HCT116 (cell line): ENCODE data around the gene ALDH1L1. TPM values are rescaled to one million over a fixed set of nuclear protein-coding genes. Genes with fewer than 3 reads are reported as not detected.

ENCODE experiments used
- ATAC-seq: fragments of 200-7000 bp; cut with Tn5 transposase; 2 replicates; pipeline ENCODE4 v1.9.1; 2020; ENCODE audit warnings: mild to moderate bottlenecking, moderate library complexity
- BruUV-seq: library from RNA; stranded (reverse); fragments of 400-500 nt; replicated peaks from 2 replicates; lab custom pipeline; 2021; lab: Mats Ljungman, UMichigan
- CTCF ChIA-PET: fragments of 300-600 bp; sonication (Branson Sonifier 250); formaldehyde crosslinking; loops from one replicate; lab custom pipeline; 2021; ENCODE audit warnings: antibody characterized with exemption; lab: Charles Lee
- POLR2A ChIA-PET: fragments of 300-600, 350-600 bp; sonication (Branson Sonifier 250); formaldehyde crosslinking; loops from one replicate; lab custom pipeline; 2021; ENCODE audit warnings: antibody characterized with exemption; lab: Charles Lee
- RAD21 ChIA-PET, 2 experiments: fragments of 300-600 bp; sonication (Branson Sonifier 250); formaldehyde crosslinking; loops; one replicate each; lab custom pipeline; 2023; ENCODE audit warnings: low total read pairs in 2 of 2; ENCODE audit not compliant: uncharacterized antibody in 2 of 2, unreplicated experiment in 2 of 2, low non-redundant PET in 1 of 2; lab: Charles Lee
- DNase-seq: peaks from one replicate; pipeline ENCODE4 v3.0.0-alpha.2; 2010; ENCODE audit warnings: low read depth, low spot score
- H2AFZ ChIP-seq: fragments of 200-600 bp; shearing (Covaris generic), sonication (generic); 2 replicates; pipeline ENCODE4 v1.6.1; 2017; ENCODE audit warnings: low read depth, mixed run types, mixed read lengths, antibody characterized with exemption, low read length; ENCODE audit not compliant: poor library complexity, severe bottlenecking
- H3K27ac ChIP-seq: 2 replicates; pipeline ENCODE4 v1.5.1; 2012; ENCODE audit warnings: low read depth, low read length
- H3K27me3 ChIP-seq: fragments of 200-600 bp; sonication (generic); 2 replicates; pipeline ENCODE4 v1.6.1; 2016; ENCODE audit warnings: mixed run types, low read length, mixed read lengths; ENCODE audit not compliant: insufficient read depth
- H3K36me3 ChIP-seq, 2 experiments: fragments of 200-500 bp in 1 of 2; fragments of 200-600 bp in 1 of 2; sonication (Bioruptor generic) in 1 of 2; sonication (generic) in 1 of 2; 2 replicates each; pipeline versions ENCODE4 v1.5.1 to v1.6.1; 2014 to 2016; ENCODE audit warnings: low read length in 2 of 2, inconsistent platforms in 1 of 2, mixed read lengths in 1 of 2, mixed run types in 1 of 2; ENCODE audit not compliant: insufficient read depth in 2 of 2, control insufficient read depth in 1 of 2
- H3K4me1 ChIP-seq, 2 experiments: fragments of 200-600 bp in 1 of 2; sonication (generic) in 1 of 2; 2 replicates each; pipeline versions ENCODE4 v1.5.1 to v1.6.1; 2012 to 2017; ENCODE audit warnings: low read length in 2 of 2, inconsistent platforms in 1 of 2, mild to moderate bottlenecking in 1 of 2, mixed read lengths in 1 of 2, mixed run types in 1 of 2, moderate library complexity in 1 of 2; ENCODE audit not compliant: insufficient read depth in 2 of 2, control insufficient read depth in 1 of 2
- H3K4me2 ChIP-seq: fragments of 200-600 bp; sonication (generic); 2 replicates; pipeline ENCODE4 v1.6.1; 2017; ENCODE audit warnings: mixed run types, low read length, mixed read lengths
- H3K4me3 ChIP-seq, 2 experiments: fragments of 200-600 bp in 1 of 2; sonication (generic) in 1 of 2; replicated peaks in 1 of 2; 2 replicates each; pipeline ENCODE4 v1.5.1; 2011 to 2016; ENCODE audit warnings: low read length in 2 of 2, control low read depth in 1 of 2, low read depth in 1 of 2, mild to moderate bottlenecking in 1 of 2, mixed read lengths in 1 of 2, mixed run types in 1 of 2
- H3K79me2 ChIP-seq: fragments of 200-600 bp; sonication (generic); 2 replicates; pipeline ENCODE4 v1.6.1; 2017; ENCODE audit warnings: mild to moderate bottlenecking, mixed run types, low read length, moderate library complexity, mixed read lengths; ENCODE audit not compliant: insufficient read depth
- H3K9ac ChIP-seq: fragments of 200-600 bp; sonication (generic); 2 replicates; pipeline ENCODE4 v1.6.1; 2016; ENCODE audit warnings: low read length, mixed read lengths
- H3K9me2 ChIP-seq: fragments of 200-600 bp; sonication (generic), shearing (Covaris generic); 2 replicates; pipeline ENCODE4 v1.6.1; 2017; ENCODE audit warnings: mixed run types, mild to moderate bottlenecking, moderate library complexity; ENCODE audit not compliant: insufficient read depth
- H3K9me3 ChIP-seq, 2 experiments: fragments of 200-500 bp in 1 of 2; fragments of 200-600 bp in 1 of 2; sonication (Bioruptor generic) in 1 of 2; sonication (generic) in 1 of 2; 2 replicates each; pipeline ENCODE4 v1.6.1; 2014 to 2017; ENCODE audit warnings: low read length in 2 of 2, mixed read lengths in 2 of 2, inconsistent platforms in 1 of 2, low read depth in 1 of 2, mild to moderate bottlenecking in 1 of 2, mixed run types in 1 of 2, moderate library complexity in 1 of 2; ENCODE audit not compliant: control insufficient read depth in 1 of 2, insufficient read depth in 1 of 2
- H4K20me1 ChIP-seq: fragments of 200-600 bp; sonication (generic), shearing (Covaris generic); 2 replicates; pipeline ENCODE4 v1.6.1; 2017; ENCODE audit warnings: mixed run types, mild to moderate bottlenecking, moderate library complexity; ENCODE audit not compliant: insufficient read depth
- ATF3 ChIP-seq: IDR thresholded peaks from 2 replicates; pipeline ENCODE4 v1.6.1; 2012
- CBX3 ChIP-seq: IDR thresholded peaks from 2 replicates; pipeline ENCODE4 v1.6.1; 2012; ENCODE audit warnings: low read depth
- EGR1 ChIP-seq: IDR thresholded peaks from 2 replicates; pipeline ENCODE4 v1.6.1; 2012; ENCODE audit warnings: low read depth
- ELF1 ChIP-seq: IDR thresholded peaks from 2 replicates; pipeline ENCODE4 v1.6.1; 2012; ENCODE audit warnings: low read depth, borderline replicate concordance
- EZH2 ChIP-seq: fragments of 200-600 bp; sonication (generic); IDR thresholded peaks from 2 replicates; pipeline ENCODE4 v1.6.1; 2017; ENCODE audit warnings: antibody characterized with exemption, mixed run types
- EZH2phosphoT487 ChIP-seq: fragments of 200-600 bp; IDR thresholded peaks from 2 replicates; pipeline ENCODE4 v1.6.1; 2018; ENCODE audit warnings: antibody characterized with exemption, borderline replicate concordance
- FOSL1 ChIP-seq: IDR thresholded peaks from 2 replicates; pipeline ENCODE4 v1.6.1; 2012; ENCODE audit warnings: low read depth
- JUND ChIP-seq: IDR thresholded peaks from 2 replicates; pipeline ENCODE4 v1.6.1; 2012
- POLR2A ChIP-seq: IDR thresholded peaks from 2 replicates; pipeline ENCODE4 v1.7.0; 2011; ENCODE audit warnings: borderline replicate concordance; ENCODE audit not compliant: insufficient read depth, insufficient read length; ENCODE audit errors: extremely low read depth
- POLR2AphosphoS5 ChIP-seq: IDR thresholded peaks from 2 replicates; pipeline ENCODE4 v1.6.1; 2011; ENCODE audit warnings: mild to moderate bottlenecking, low read depth, low read length, moderate library complexity
- RAD21 ChIP-seq: IDR thresholded peaks from 2 replicates; pipeline ENCODE4 v1.6.1; 2012; ENCODE audit warnings: low read depth, mild to moderate bottlenecking
- SIN3A ChIP-seq: IDR thresholded peaks from 2 replicates; pipeline ENCODE4 v1.6.1; 2012; ENCODE audit warnings: low read depth
- SP1 ChIP-seq: IDR thresholded peaks from 2 replicates; pipeline ENCODE4 v1.6.1; 2012; ENCODE audit warnings: low read depth
- SRF ChIP-seq: IDR thresholded peaks from 2 replicates; pipeline ENCODE4 v1.6.1; 2012; ENCODE audit warnings: low read depth
- TCF7L2 ChIP-seq: IDR thresholded peaks from 2 replicates; pipeline ENCODE4 v1.7.0; 2011; ENCODE audit warnings: borderline replicate concordance, inconsistent platforms; ENCODE audit not compliant: insufficient read depth, insufficient read length; ENCODE audit errors: extremely low read depth
- ZBTB33 ChIP-seq: IDR thresholded peaks from 2 replicates; pipeline ENCODE4 v1.6.1; 2011; ENCODE audit warnings: mild to moderate bottlenecking, low read length, moderate library complexity; ENCODE audit not compliant: insufficient replicate concordance; ENCODE audit errors: extremely low read depth
- ZFX ChIP-seq: fragments of 450-650 bp; IDR thresholded peaks from 2 replicates; pipeline ENCODE4 v1.6.1; 2017
- ZNF274 ChIP-seq: fragments of 200-500 bp; sonication (Bioruptor generic); IDR thresholded peaks from 2 replicates; pipeline ENCODE4 v1.6.1; 2014; ENCODE audit warnings: mild to moderate bottlenecking, low read depth, low read length, inconsistent platforms
- intact Hi-C: fragments of 100-400 bp; cut with micrococcal nuclease; formaldehyde crosslinking; loops from 2 replicates; pipeline ENCODE4 v1.10.0; 2022
- total RNA-seq: library from RNA; stranded (reverse); gene quantifications from one replicate; pipeline ENCODE4 v1.2.1, GENCODE V29; 2021; ENCODE audit not compliant: unreplicated experiment
- TF ChIP-seq, protein P1 (sequence below), 3 experiments: fragments of 200-600 bp in 1 of 3; sonication (generic) in 1 of 3; IDR thresholded peaks in 2 of 3; conservative IDR thresholded peaks in 1 of 3; 2 replicates each; pipeline ENCODE4 v1.5.1; 2012 to 2017; ENCODE audit warnings: low read depth in 2 of 3, low read length in 2 of 3, antibody characterized with exemption in 1 of 3, borderline replicate concordance in 1 of 3, control low read depth in 1 of 3, mild to moderate bottlenecking in 1 of 3, mixed read lengths in 1 of 3, mixed run types in 1 of 3, moderate library complexity in 1 of 3; ENCODE audit not compliant: insufficient read depth in 1 of 3
- TF ChIP-seq, protein P2 (sequence below): IDR thresholded peaks from 2 replicates; pipeline ENCODE4 v1.6.1; 2012; ENCODE audit warnings: low read depth

The ALDH1L1 gene
- total RNA-seq, 1 experiment from 2014 or later: 0.81 TPM

DNA sequence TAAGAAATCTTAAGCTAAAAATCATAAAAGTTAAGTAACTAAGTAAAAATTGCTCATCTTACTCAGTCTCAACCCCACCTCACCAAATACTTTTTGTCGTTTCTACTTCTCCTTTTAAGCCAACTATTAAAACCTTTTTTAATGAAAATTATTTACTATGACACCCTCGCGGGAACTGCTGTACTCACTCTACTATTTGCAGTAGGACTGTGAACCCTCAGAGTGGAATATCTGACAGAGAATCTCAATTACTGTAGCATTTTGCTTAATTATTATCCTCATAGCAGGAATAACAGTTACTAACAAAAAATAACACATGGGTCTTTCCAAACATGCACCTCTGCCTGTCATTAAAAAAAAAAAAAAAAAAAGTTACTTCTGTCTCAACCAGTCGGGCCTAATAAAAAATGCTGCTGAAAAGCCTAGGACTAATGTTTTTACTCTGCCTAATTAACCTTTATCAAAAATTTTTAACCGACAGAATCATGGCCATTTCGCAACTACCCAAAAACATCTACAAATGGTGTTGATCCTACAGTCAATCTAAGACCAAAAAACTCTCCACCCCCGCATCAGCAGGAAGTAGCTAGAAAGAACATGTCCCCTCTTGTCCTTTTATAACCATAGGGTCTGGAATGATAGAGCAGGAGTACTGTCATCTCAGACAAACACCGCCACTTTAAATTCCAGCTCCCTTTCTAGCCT lies 10.2 kb downstream of the ALDH1L1 start:
- intact Hi-C loops: no loop called here
- Histone ChIP-seq H3K4me1 (no peaks in the 10 kb centered on the region), H3K36me3 (no peaks in the 10 kb centered on the region), H3K9ac (no peak overlapping the region), H3K27ac (no peak overlapping the region), H3K9me3 (no peaks in the 10 kb centered on the region), H3K4me2 (no peak overlapping the region), H3K27me3 (no peaks in the 10 kb centered on the region), H2AFZ (no peak overlapping the region), H3K79me2 (no peaks in the 10 kb centered on the region), H3K9me2 (no peaks in the 10 kb centered on the region), H4K20me1 (no peaks in the 10 kb centered on the region), H3K4me3 (no peak overlapping the region)
- DNase-seq (no peak), ATAC-seq (no peak)
- ChIA-PET RAD21 (no interaction called here), CTCF (no interaction called here), POLR2A (no interaction called here)
- TF ChIP-seq ZFX (no peak), ELF1 (no peak), ZBTB33 (no peak), ZNF274 (no peak), FOSL1 (no peak), POLR2AphosphoS5 (no peak), RAD21 (no peak), EZH2phosphoT487 (no peak), EZH2 (no peak), POLR2A (no peak), EGR1 (no peak), SP1 (no peak), TCF7L2 (no peak), CBX3 (no peak), ATF3 (no peak), JUND (no peak), SRF (no peak), SIN3A (no peak)
- TF ChIP-seq, protein P1, sequence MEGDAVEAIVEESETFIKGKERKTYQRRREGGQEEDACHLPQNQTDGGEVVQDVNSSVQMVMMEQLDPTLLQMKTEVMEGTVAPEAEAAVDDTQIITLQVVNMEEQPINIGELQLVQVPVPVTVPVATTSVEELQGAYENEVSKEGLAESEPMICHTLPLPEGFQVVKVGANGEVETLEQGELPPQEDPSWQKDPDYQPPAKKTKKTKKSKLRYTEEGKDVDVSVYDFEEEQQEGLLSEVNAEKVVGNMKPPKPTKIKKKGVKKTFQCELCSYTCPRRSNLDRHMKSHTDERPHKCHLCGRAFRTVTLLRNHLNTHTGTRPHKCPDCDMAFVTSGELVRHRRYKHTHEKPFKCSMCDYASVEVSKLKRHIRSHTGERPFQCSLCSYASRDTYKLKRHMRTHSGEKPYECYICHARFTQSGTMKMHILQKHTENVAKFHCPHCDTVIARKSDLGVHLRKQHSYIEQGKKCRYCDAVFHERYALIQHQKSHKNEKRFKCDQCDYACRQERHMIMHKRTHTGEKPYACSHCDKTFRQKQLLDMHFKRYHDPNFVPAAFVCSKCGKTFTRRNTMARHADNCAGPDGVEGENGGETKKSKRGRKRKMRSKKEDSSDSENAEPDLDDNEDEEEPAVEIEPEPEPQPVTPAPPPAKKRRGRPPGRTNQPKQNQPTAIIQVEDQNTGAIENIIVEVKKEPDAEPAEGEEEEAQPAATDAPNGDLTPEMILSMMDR (IDR thresholded peaks at IDR 0.05 in 2 of 3, conservative IDR thresholded peaks at IDR 0.05 in 1 of 3; ENCODE audit: borderline replicate concordance in 1 of 3, insufficient read depth in 1 of 3, low read depth in 2 of 3, low read length in 2 of 3): no peak
- TF ChIP-seq, protein P2, sequence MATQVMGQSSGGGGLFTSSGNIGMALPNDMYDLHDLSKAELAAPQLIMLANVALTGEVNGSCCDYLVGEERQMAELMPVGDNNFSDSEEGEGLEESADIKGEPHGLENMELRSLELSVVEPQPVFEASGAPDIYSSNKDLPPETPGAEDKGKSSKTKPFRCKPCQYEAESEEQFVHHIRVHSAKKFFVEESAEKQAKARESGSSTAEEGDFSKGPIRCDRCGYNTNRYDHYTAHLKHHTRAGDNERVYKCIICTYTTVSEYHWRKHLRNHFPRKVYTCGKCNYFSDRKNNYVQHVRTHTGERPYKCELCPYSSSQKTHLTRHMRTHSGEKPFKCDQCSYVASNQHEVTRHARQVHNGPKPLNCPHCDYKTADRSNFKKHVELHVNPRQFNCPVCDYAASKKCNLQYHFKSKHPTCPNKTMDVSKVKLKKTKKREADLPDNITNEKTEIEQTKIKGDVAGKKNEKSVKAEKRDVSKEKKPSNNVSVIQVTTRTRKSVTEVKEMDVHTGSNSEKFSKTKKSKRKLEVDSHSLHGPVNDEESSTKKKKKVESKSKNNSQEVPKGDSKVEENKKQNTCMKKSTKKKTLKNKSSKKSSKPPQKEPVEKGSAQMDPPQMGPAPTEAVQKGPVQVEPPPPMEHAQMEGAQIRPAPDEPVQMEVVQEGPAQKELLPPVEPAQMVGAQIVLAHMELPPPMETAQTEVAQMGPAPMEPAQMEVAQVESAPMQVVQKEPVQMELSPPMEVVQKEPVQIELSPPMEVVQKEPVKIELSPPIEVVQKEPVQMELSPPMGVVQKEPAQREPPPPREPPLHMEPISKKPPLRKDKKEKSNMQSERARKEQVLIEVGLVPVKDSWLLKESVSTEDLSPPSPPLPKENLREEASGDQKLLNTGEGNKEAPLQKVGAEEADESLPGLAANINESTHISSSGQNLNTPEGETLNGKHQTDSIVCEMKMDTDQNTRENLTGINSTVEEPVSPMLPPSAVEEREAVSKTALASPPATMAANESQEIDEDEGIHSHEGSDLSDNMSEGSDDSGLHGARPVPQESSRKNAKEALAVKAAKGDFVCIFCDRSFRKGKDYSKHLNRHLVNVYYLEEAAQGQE: no peak
- BruUV-seq: no TSS peak
